Subcutaneous adipose tissue (tissue), 4 donors: Measurements from ENCODE around the gene DIAPH2. TPM values are rescaled to one million over a fixed set of nuclear protein-coding genes. Genes with fewer than 3 reads are reported as not detected.

Source experiments
- CTCF ChIP-seq: fragments of 450-650 bp; IDR thresholded peaks from one replicate; pipeline ENCODE4 v1.5.1; 2016; ENCODE audit warnings: low read depth, mild to moderate bottlenecking, control low read depth, antibody characterized with exemption, moderate library complexity
- total RNA-seq, 4 donors: library from RNA; depleted of rRNA; stranded (reverse); fragments of >200 nt; gene quantifications; one replicate each; pipeline ENCODE4 v1.1.0, GENCODE V29; 2016

The DIAPH2 gene
- total RNA-seq, 4 donors from 2014 or later, result 45.0 to 84.6 (median 54.2) TPM

- TF ChIP-seq CTCF, result no peak
Measured at GRCh38 chrX:96889726-96890125, 205.1 kb downstream of the DIAPH2 start.

- TF ChIP-seq CTCF, result no peak
Measured at GRCh38 chrX:96906741-96907140, 222.1 kb downstream of the DIAPH2 start.

- no peak for TF ChIP-seq CTCF
Measured at GRCh38 chrX:96907516-96908272, 223.1 kb downstream of the DIAPH2 start.

- no peak for TF ChIP-seq CTCF
Measured at GRCh38 chrX:96909291-96909690, 224.6 kb downstream of the DIAPH2 start.

- TF ChIP-seq CTCF, result no peak
Measured at GRCh38 chrX:96918864-96919263, 234.2 kb downstream of the DIAPH2 start.

- no peak for TF ChIP-seq CTCF
Measured at GRCh38 chrX:96919672-96920071, 235.0 kb downstream of the DIAPH2 start.

- TF ChIP-seq CTCF, result no peak
Measured at GRCh38 chrX:96924581-96924980, 239.9 kb downstream of the DIAPH2 start.
